Measurements from ENCODE around the gene LGALSL.
A peak's percentile ranks its signal among the peaks of the same experiment; 100 is the strongest.

Gene LGALSL

DNA sequence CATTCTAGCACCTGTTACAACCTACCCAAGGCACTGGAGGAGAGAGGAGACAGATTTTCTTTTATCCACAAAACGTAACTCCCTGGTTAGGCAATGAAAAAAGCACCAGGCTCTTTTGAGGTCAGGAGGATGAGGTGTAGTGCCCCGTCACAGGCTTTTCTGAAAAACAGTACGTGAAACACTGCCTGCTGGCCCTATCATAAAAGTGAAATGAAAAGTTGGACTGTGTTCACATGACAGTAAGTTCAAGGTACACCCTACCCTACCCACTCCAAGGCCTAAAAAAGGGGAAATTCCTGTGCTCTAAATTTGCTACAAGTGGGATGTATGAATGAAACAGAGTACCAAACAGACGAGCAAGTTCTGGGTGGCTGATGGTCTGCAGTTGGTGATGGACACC lies 17.6 kb downstream of the LGALSL start:
- DNase-seq (ENCODE audit: low read depth in 2 of 2) = no peak

DNA sequence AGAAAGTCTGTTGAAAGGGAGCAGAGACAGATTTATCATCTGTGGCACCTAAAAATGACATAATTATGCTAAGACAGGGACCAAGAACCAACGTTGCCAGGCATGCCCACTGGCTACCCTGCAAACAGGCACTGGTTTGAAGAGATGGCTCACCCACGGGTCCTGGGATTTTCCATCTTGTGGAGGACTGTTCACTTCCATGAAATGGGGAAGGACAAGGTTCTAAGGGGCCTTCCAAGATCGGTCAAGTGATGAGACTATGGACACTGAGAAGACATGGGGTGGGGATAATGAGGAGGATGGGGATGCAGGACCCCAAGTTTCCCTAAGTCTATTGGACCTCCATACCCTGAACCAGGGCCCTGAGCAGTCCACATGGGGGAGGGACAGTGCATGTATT lies 18.9 kb downstream of the LGALSL start:
- DNase-seq (ENCODE audit: low read depth in 2 of 2) = no peak

GRCh38 chr2:64474121-64474571 lies 20.2 kb downstream of the LGALSL start:
- no peak for DNase-seq (ENCODE audit: low read depth in 2 of 2)

DNA sequence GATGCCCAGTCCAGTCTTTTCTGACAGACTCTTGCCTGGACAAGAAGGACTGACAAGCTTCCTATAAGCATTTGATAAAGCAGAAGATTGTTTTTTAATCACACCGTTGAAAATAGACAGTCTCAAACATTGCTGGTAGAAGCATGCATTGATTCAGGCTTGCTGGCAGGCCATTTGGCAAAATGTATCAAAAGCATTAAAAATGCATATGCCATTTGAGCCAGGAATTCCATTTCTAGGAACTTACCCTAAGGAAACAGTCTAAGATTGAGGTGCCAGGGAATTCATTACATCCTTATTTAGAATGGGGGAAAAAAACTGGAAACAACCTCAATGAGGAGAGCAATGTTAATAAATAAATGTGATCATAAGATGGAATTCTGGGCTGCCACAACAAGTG lies 20.7 kb downstream of the LGALSL start:
- no peak for DNase-seq (ENCODE audit: low read depth in 2 of 2)

DNA sequence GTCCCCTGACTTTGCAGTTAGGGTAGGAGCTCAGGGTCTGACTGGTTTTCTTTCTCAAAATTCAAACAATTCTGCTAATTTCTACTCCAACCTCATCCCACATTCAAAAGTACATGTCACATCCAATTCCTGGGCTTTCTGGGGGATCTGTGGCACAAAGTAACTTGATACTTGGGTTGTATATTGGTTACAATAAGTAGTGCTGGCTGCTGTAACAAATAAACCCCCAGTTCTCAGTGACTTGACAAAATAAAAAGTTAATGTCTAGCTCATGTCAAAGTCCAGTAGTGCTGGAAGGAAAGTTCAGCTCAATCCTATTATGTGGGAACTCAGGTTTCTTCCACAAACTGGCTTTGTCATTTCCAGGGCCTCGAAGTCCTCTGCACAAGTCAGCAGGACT lies 23.1 kb downstream of the LGALSL start:
- DNase-seq (ENCODE audit: low read depth in 2 of 2) = no peak

GRCh38 chr2:64477979-64478378 lies 24.0 kb downstream of the LGALSL start:
- DNase-seq (ENCODE audit: low read depth in 2 of 2) = no peak

DNA sequence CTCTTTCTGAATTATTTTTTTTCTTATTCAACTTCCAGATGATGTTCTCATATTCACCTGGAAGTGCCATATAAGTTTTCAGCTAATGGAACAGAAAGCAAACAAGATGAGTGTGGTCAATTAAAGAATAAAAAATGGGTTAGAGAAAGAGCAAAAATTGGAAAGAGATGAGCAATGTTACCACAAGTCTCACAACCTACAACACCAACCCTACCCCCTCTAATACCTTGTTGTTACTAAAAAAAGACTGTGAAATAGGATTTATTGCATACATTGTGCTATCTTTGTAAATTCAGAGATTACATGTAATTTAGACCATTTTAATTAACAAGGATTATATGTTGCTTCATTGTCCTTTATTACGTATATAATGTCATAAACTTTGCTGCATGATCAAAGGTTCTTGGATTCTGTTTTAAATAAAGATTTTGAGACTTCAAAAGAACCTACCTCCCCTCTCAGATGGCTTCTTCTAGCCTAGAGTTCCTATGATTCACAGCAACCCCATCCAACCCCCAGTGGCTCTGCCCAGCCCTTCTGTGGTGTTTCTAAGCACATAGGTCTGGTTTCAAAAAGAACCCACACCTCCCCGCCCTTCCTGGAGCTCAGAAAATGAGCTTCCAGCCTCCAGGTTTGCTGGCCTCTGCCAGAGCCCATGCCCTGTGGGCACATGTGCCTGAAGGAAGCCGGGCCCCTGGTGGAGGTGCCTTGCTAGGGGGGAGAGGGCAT lies 24.7 kb downstream of the LGALSL start:
- DNase-seq (ENCODE audit: low read depth in 2 of 2) = no peak

DNA sequence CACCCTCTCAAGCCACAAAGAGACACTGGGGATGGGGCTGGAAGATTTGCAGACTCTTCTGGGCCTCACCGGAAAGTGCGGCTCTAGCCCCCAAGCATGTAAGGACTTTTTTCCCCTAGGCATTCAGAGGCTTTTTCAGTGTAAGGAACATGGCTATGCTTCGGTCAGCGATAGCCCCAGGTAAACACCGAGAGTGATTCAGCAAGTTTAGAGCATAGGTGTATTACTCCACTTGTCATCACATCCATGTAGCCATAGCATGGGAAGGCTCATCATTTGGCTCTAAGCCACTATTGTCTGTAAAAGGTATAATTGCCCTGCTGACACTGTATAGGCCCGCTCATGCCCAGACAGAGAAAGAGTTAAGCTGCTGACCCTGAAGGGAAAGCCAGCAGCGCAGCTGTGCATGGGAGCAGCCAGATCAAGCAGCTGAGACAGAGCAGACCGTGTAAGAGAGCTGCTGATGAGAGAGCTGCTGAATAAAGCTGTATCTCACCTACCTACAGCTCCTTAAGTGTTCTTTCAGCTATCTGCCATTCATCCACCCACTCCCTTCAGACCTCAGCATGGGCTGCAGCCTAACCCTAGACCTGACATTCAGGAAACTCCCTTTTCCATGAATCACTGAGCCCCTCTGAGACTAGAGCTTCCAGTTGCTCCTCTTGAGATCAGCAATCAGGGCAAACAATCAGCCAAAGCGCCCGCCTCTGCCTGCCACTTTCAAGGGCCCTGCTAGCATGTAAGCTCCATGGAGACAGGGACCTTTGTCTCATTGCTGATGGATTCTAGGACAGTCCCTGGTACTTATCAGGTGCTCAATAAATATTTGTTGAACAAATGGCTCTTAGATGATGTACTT lies 25.5 kb downstream of the LGALSL start:
- no peak for DNase-seq (ENCODE audit: low read depth in 2 of 2)

GRCh38 chr2:64481665-64482064 lies 27.7 kb downstream of the LGALSL start:
- no peak for DNase-seq (ENCODE audit: low read depth in 2 of 2)

GRCh38 chr2:64482243-64482642 lies 28.3 kb downstream of the LGALSL start:
- no peak for DNase-seq (ENCODE audit: low read depth in 2 of 2)

DNA sequence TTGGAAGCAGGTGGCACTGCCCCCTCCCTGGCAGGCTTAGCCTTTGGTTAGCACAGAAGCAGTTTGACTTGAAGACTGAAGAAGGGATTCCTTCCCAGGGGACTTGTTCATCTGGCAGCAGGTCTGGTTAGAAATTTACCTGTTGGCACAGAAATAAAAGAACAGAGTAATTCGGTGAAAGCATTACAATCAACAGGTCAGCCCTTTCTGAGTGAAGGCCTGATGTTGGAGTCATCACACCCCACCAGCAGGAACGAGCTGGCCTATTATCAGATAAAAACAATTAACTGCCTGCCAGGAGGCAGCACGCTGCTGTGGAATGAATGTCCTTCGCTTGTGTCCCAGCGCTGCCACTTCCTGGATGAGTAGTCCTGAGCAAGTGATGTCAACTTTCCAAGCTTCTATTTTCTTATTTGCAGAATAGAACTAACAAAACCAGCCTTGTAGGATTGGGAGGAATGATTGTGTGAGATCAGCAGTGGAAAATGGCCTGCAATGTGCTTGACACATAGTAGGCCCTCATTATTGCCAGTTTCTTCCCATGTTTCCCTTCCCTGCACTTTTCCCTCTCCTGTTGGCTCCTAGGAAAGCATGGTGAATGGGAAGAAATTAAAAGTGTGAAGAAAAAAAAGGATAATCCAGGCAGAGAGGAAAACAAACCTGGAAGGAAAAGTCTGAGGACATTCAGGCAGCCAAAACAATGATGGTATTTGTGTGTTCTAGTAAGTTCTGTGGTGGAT lies 29.0 kb downstream of the LGALSL start:
- no peak for DNase-seq (ENCODE audit: low read depth in 2 of 2)

DNA sequence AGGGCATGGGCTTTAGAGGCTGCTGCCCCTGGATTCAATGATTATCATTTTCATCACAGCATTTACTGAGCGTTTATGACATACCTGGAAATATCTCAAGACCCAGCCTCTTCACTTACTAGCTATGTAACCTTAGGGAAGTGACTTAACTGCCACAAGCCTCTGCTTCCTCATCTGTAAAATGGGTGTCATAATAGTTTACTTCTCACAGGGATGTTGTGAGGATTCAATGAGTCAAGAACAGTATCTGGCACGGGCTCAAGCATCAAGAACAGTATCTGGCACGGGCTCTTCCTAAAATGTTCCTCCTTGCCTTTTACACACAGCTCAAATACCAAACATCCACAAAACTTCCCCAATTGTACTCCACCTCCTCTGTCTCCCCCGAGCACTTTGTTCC lies 31.4 kb downstream of the LGALSL start:
- DNase-seq (ENCODE audit: low read depth in 2 of 2) = no peak

DNA sequence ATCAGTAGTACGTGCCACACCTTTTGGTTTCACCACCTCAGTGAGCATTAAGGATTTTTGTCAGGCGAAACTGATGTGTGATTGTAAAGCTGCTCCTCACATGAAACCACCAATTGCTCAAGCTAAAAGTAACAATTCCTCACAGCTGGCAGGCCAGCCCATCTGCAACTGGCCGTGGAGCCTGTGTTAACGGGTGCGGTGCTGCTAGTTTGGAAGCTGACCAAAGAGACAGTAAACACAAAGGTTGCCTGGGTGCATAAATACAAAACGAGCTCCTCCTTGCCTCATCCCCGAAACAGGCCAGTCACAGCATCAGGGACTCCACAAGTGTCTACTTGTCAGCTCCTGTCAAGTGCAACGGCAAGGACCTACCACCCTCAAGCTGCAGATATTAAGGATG lies 32.0 kb downstream of the LGALSL start:
- no peak for DNase-seq (ENCODE audit: low read depth in 2 of 2)

GRCh38 chr2:64487256-64488049 lies 33.5 kb downstream of the LGALSL start:
- DNase-seq (ENCODE audit: low read depth in 2 of 2) = no peak

GRCh38 chr2:64488050-64488974 lies 34.4 kb downstream of the LGALSL start:
- peak; percentile 40 to 60 for DNase-seq (ENCODE audit: low read depth in 2 of 2)

- no peak for DNase-seq (ENCODE audit: low read depth in 2 of 2)
Observed at GRCh38 chr2:64489081-64489751, 35.3 kb downstream of the LGALSL start.

DNA sequence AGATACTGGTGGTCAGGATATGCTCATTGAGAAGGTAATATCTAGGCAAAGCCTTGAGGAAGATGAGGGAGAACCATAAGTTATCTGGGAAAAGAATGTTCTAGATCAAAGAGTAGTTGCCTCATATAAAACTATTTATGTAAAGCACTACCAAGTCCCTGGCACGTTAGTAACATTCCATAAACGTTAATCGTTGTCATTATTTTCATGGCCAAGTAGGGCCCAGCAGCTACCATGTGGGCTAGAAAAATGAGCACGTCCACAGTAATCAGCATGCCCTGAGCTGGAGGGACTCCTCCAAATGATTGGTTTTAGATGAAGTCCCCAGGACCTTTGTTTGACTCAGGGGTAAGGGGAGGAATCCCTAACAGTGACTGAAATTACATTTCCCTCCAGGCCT lies 37.5 kb downstream of the LGALSL start:
- no peak for DNase-seq (ENCODE audit: low read depth in 2 of 2)

- no peak for DNase-seq (ENCODE audit: low read depth in 2 of 2)
Observed at GRCh38 chr2:64492272-64492671, 38.3 kb downstream of the LGALSL start.

DNA sequence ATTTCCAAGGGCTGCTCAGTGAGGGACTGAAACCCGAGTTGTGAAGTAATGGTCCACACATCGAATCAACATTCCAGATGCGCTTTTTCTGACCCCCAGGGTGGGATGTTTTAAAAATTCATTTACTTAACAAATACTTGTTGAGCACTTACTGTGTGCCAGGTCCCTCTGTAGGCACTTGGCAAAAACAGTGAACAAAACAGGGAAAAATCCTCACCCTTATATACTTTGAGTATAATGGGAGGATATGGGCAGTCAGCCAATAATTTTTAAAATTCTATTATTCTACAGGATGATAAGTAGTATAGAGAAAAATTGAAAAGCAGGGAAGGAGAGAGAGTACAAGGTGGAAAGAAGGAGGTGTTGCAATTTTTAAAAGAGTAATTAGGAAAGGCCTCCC lies 38.9 kb downstream of the LGALSL start:
- DNase-seq (ENCODE audit: low read depth in 2 of 2) = no peak

DNA sequence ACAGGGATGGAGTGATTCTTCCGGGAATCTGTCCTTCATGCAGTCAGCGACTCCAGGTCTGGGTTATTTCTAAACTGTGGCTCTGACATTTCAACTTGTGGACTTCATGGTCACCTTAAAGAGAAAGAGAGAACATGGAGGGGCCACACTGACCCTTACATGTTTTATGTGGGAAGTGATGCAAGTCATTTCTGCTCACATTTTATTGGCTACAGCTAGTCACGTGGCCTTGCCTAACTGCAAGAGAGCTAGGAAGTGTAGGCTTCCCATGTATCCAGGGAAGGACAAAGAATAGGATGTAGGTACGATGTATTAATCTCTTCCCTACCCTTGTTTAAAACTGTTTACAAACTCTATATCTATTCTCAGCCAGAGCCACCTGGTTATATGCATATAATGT lies 39.8 kb downstream of the LGALSL start:
- DNase-seq (ENCODE audit: low read depth in 2 of 2) = no peak
